ENCODE measurements around the gene HOXC9.

Gene HOXC9

GRCh38 chr12:53955776-53956250 lies 44.1 kb upstream of the HOXC9 start:
- Histone ChIP-seq H3K36me3 (ENCODE audit: insufficient read depth, low read length) (no peaks in the 10 kb centered on the region), H3K79me2 (ENCODE audit: insufficient read depth, low read length) (no peaks in the 10 kb centered on the region), H3K4me2 (ENCODE audit: insufficient read depth, low read length) (no peak overlapping the region), H4K20me1 (ENCODE audit: insufficient read depth, low read length) (no peaks in the 10 kb centered on the region), H3K9me3 (ENCODE audit: insufficient read depth, low read length, severe bottlenecking) (no peaks in the 10 kb centered on the region), H3K4me1 (ENCODE audit: insufficient read depth, low read length) (no peaks in the 10 kb centered on the region), H3K4me3 (ENCODE audit: low read depth in 1 of 2, low read length in 2 of 2) (no peak overlapping the region), H3K27me3 (ENCODE audit: insufficient read depth, low read length, poor library complexity) (peaks cover 64% of the 10 kb centered on the region), H2AFZ (ENCODE audit: low read depth, low read length) (no peak overlapping the region), H3K27ac (ENCODE audit: low read length) (no peak overlapping the region), H3K9ac (ENCODE audit: low read depth, low read length) (no peak overlapping the region)
- DNase-seq = no peak
- TF ChIP-seq EZH2 (IDR thresholded peaks at IDR 0.05; ENCODE audit: borderline replicate concordance, low read depth, low read length, severe bottlenecking) (no peak), CTCF (IDR thresholded peaks at IDR 0.05; ENCODE audit: borderline replicate concordance, extremely low read depth, low read length, poor library complexity, severe bottlenecking) (no peak)
- ATAC-seq (ENCODE audit: insufficient read depth, low read depth) = no peak

- no peak overlapping the region for H3K4me2 ChIP-seq (ENCODE audit: insufficient read depth, low read length)
- ATAC-seq (ENCODE audit: insufficient read depth, low read depth) = peak; percentile 57; the same call in 2 of the 3 replicates
- H3K36me3 ChIP-seq (ENCODE audit: insufficient read depth, low read length) = no peaks in the 10 kb centered on the region
- H3K4me1 ChIP-seq (ENCODE audit: insufficient read depth, low read length) = no peaks in the 10 kb centered on the region
- peak; percentile 13 for DNase-seq
- TF ChIP-seq EZH2 (IDR thresholded peaks at IDR 0.05; ENCODE audit: borderline replicate concordance, low read depth, low read length, severe bottlenecking) (no peak), CTCF (IDR thresholded peaks at IDR 0.05; ENCODE audit: borderline replicate concordance, extremely low read depth, low read length, poor library complexity, severe bottlenecking) (no peak)
- H2AFZ ChIP-seq (ENCODE audit: low read depth, low read length) = no peak overlapping the region
- no peak overlapping the region for H3K4me3 ChIP-seq (ENCODE audit: low read depth in 1 of 2, low read length in 2 of 2)
- H3K27ac ChIP-seq (ENCODE audit: low read length) = no peak overlapping the region
- H3K27me3 ChIP-seq (ENCODE audit: insufficient read depth, low read length, poor library complexity) = peaks cover 58% of the 10 kb centered on the region
- H3K79me2 ChIP-seq (ENCODE audit: insufficient read depth, low read length) = no peaks in the 10 kb centered on the region
- H4K20me1 ChIP-seq (ENCODE audit: insufficient read depth, low read length) = no peaks in the 10 kb centered on the region
- no peak overlapping the region for H3K9ac ChIP-seq (ENCODE audit: low read depth, low read length)
- H3K9me3 ChIP-seq (ENCODE audit: insufficient read depth, low read length, severe bottlenecking) = no peaks in the 10 kb centered on the region
Measured at GRCh38 chr12:53956251-53956887, 43.6 kb upstream of the HOXC9 start.

- Histone ChIP-seq H2AFZ (ENCODE audit: low read depth, low read length) (no peak overlapping the region), H3K79me2 (ENCODE audit: insufficient read depth, low read length) (no peaks in the 10 kb centered on the region), H4K20me1 (ENCODE audit: insufficient read depth, low read length) (no peaks in the 10 kb centered on the region), H3K4me1 (ENCODE audit: insufficient read depth, low read length) (no peaks in the 10 kb centered on the region), H3K4me2 (ENCODE audit: insufficient read depth, low read length) (no peak overlapping the region), H3K27me3 (ENCODE audit: insufficient read depth, low read length, poor library complexity) (peaks cover 56% of the 10 kb centered on the region), H3K27ac (ENCODE audit: low read length) (no peak overlapping the region), H3K4me3 (ENCODE audit: low read depth in 1 of 2, low read length in 2 of 2) (no peak overlapping the region), H3K36me3 (ENCODE audit: insufficient read depth, low read length) (no peaks in the 10 kb centered on the region), H3K9me3 (ENCODE audit: insufficient read depth, low read length, severe bottlenecking) (no peaks in the 10 kb centered on the region), H3K9ac (ENCODE audit: low read depth, low read length) (no peak overlapping the region)
- DNase-seq (no peak), ATAC-seq (ENCODE audit: insufficient read depth, low read depth) (no peak)
- TF ChIP-seq CTCF (IDR thresholded peaks at IDR 0.05; ENCODE audit: borderline replicate concordance, extremely low read depth, low read length, poor library complexity, severe bottlenecking) (no peak), EZH2 (IDR thresholded peaks at IDR 0.05; ENCODE audit: borderline replicate concordance, low read depth, low read length, severe bottlenecking) (no peak)
Measured at GRCh38 chr12:53956914-53957536, 42.9 kb upstream of the HOXC9 start.
